ENCODE data around the gene ZBTB6.

The ZBTB6 gene

DNA sequence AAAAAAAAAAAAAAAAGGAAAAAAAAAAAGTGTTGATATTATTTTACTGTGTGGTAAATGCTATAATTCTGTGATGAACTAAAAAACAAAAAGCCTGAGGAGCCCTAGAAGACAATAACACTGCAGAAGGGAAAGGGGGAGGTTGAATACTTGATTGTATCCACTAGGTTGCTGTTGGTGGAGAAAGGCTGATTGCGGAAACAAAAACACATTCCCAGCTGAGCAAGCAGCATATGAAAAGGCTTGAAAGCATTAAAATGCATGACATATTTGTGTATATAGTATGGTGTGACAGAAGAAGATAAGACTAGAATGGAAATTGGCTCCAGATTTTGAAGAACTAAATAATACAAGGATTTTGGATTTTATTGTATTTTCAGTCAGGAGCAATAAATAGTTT lies 36.6 kb upstream of the ZBTB6 start:
- TF ChIP-seq ZFP3 (CRISPR knock-in tag; IDR thresholded peaks at IDR 0.05) (no peak), POU6F1 (CRISPR knock-in tag; IDR thresholded peaks at IDR 0.05; ENCODE audit: borderline replicate concordance, low read depth) (no peak), SNAI2 (CRISPR knock-in tag; IDR thresholded peaks at IDR 0.05) (no peak), TCF4 (CRISPR knock-in tag; IDR thresholded peaks at IDR 0.05; ENCODE audit: borderline replicate concordance) (no peak), TOX (CRISPR knock-in tag; IDR thresholded peaks at IDR 0.05; ENCODE audit: borderline replicate concordance) (no peak), ZNF565 (CRISPR knock-in tag; conservative IDR thresholded peaks at IDR 0.05; ENCODE audit: low read depth) (no peak), ARNTL (CRISPR knock-in tag; IDR thresholded peaks at IDR 0.05; ENCODE audit: borderline replicate concordance, low read depth) (no peak), ZC3H10 (CRISPR knock-in tag; IDR thresholded peaks at IDR 0.05) (no peak), CSRNP3 (CRISPR knock-in tag; IDR thresholded peaks at IDR 0.05) (no peak), TSHZ2 (CRISPR knock-in tag; IDR thresholded peaks at IDR 0.05) (no peak), CSDC2 (CRISPR knock-in tag; IDR thresholded peaks at IDR 0.05) (no peak), ZNF8 (CRISPR knock-in tag; IDR thresholded peaks at IDR 0.05) (no peak), OSR1 (CRISPR knock-in tag; IDR thresholded peaks at IDR 0.05) (no peak)
- TF ChIP-seq, protein P1, sequence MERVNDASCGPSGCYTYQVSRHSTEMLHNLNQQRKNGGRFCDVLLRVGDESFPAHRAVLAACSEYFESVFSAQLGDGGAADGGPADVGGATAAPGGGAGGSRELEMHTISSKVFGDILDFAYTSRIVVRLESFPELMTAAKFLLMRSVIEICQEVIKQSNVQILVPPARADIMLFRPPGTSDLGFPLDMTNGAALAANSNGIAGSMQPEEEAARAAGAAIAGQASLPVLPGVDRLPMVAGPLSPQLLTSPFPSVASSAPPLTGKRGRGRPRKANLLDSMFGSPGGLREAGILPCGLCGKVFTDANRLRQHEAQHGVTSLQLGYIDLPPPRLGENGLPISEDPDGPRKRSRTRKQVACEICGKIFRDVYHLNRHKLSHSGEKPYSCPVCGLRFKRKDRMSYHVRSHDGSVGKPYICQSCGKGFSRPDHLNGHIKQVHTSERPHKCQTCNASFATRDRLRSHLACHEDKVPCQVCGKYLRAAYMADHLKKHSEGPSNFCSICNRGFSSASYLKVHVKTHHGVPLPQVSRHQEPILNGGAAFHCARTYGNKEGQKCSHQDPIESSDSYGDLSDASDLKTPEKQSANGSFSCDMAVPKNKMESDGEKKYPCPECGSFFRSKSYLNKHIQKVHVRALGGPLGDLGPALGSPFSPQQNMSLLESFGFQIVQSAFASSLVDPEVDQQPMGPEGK (CRISPR knock-in tag; IDR thresholded peaks at IDR 0.05; ENCODE audit: borderline replicate concordance): no peak
- no peak for ATAC-seq

GRCh38 chr9:122948313-122948712 lies 35.2 kb upstream of the ZBTB6 start:
- TF ChIP-seq ZNF565 (CRISPR knock-in tag; conservative IDR thresholded peaks at IDR 0.05; ENCODE audit: low read depth): no peak
- TF ChIP-seq SNAI2 (CRISPR knock-in tag; IDR thresholded peaks at IDR 0.05): no peak
- TF ChIP-seq PPARA (CRISPR knock-in tag; IDR thresholded peaks at IDR 0.05; ENCODE audit: borderline replicate concordance): no peak
- no peak for TF ChIP-seq GLIS3 (CRISPR knock-in tag; IDR thresholded peaks at IDR 0.05)
- TF ChIP-seq, protein P1 (CRISPR knock-in tag; IDR thresholded peaks at IDR 0.05; ENCODE audit: borderline replicate concordance): no peak
- TF ChIP-seq ZC3H10 (CRISPR knock-in tag; IDR thresholded peaks at IDR 0.05): no peak
- TF ChIP-seq TOX (CRISPR knock-in tag; IDR thresholded peaks at IDR 0.05; ENCODE audit: borderline replicate concordance): no peak
- TF ChIP-seq BACH2 (CRISPR knock-in tag; IDR thresholded peaks at IDR 0.05; ENCODE audit: borderline replicate concordance): no peak
- TF ChIP-seq ZFP30 (CRISPR knock-in tag; IDR thresholded peaks at IDR 0.05): no peak
- TF ChIP-seq CREB5 (CRISPR knock-in tag; IDR thresholded peaks at IDR 0.05; ENCODE audit: low read depth): no peak
- TF ChIP-seq ZFP3 (CRISPR knock-in tag; IDR thresholded peaks at IDR 0.05): no peak
- TF ChIP-seq OSR1 (CRISPR knock-in tag; IDR thresholded peaks at IDR 0.05): no peak
- no peak for TF ChIP-seq POU6F1 (CRISPR knock-in tag; IDR thresholded peaks at IDR 0.05; ENCODE audit: borderline replicate concordance, low read depth)
- TF ChIP-seq RARB (CRISPR knock-in tag; IDR thresholded peaks at IDR 0.05): no peak
- TF ChIP-seq ZNF8 (CRISPR knock-in tag; IDR thresholded peaks at IDR 0.05): no peak
- TF ChIP-seq CSDC2 (CRISPR knock-in tag; IDR thresholded peaks at IDR 0.05): no peak
- TF ChIP-seq ARNTL (CRISPR knock-in tag; IDR thresholded peaks at IDR 0.05; ENCODE audit: borderline replicate concordance, low read depth): no peak
- ATAC-seq: no peak

Measured in SK-N-SH treated with all-trans-retinoic acid at 6 μM for 48 hours (cell line).